ENCODE data around the gene ZNF148.

Gene ZNF148

GRCh38 chr3:125381314-125381713 lies 6.2 kb upstream of the ZNF148 start:
- Histone ChIP-seq H3K27me3 (ENCODE audit: insufficient read depth, poor library complexity, severe bottlenecking) (no peaks in the 10 kb centered on the region), H3K27ac (replicated peaks) (no peak overlapping the region), H3K4me3 (replicated peaks; ENCODE audit: insufficient read depth, low read length) (no peak overlapping the region)
- TF ChIP-seq, protein P1, sequence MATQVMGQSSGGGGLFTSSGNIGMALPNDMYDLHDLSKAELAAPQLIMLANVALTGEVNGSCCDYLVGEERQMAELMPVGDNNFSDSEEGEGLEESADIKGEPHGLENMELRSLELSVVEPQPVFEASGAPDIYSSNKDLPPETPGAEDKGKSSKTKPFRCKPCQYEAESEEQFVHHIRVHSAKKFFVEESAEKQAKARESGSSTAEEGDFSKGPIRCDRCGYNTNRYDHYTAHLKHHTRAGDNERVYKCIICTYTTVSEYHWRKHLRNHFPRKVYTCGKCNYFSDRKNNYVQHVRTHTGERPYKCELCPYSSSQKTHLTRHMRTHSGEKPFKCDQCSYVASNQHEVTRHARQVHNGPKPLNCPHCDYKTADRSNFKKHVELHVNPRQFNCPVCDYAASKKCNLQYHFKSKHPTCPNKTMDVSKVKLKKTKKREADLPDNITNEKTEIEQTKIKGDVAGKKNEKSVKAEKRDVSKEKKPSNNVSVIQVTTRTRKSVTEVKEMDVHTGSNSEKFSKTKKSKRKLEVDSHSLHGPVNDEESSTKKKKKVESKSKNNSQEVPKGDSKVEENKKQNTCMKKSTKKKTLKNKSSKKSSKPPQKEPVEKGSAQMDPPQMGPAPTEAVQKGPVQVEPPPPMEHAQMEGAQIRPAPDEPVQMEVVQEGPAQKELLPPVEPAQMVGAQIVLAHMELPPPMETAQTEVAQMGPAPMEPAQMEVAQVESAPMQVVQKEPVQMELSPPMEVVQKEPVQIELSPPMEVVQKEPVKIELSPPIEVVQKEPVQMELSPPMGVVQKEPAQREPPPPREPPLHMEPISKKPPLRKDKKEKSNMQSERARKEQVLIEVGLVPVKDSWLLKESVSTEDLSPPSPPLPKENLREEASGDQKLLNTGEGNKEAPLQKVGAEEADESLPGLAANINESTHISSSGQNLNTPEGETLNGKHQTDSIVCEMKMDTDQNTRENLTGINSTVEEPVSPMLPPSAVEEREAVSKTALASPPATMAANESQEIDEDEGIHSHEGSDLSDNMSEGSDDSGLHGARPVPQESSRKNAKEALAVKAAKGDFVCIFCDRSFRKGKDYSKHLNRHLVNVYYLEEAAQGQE (IDR thresholded peaks at IDR 0.05; ENCODE audit: insufficient replicate concordance, low read depth): no peak
- TF ChIP-seq POLR2AphosphoS5 (IDR thresholded peaks at IDR 0.05; ENCODE audit: low read depth) (no peak), SPI1 (IDR thresholded peaks at IDR 0.05; ENCODE audit: borderline replicate concordance, low read depth) (no peak), GABPA (IDR thresholded peaks at IDR 0.05; ENCODE audit: low read depth) (no peak)
- TF ChIP-seq, protein P2, sequence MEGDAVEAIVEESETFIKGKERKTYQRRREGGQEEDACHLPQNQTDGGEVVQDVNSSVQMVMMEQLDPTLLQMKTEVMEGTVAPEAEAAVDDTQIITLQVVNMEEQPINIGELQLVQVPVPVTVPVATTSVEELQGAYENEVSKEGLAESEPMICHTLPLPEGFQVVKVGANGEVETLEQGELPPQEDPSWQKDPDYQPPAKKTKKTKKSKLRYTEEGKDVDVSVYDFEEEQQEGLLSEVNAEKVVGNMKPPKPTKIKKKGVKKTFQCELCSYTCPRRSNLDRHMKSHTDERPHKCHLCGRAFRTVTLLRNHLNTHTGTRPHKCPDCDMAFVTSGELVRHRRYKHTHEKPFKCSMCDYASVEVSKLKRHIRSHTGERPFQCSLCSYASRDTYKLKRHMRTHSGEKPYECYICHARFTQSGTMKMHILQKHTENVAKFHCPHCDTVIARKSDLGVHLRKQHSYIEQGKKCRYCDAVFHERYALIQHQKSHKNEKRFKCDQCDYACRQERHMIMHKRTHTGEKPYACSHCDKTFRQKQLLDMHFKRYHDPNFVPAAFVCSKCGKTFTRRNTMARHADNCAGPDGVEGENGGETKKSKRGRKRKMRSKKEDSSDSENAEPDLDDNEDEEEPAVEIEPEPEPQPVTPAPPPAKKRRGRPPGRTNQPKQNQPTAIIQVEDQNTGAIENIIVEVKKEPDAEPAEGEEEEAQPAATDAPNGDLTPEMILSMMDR (IDR thresholded peaks at IDR 0.05; ENCODE audit: insufficient read depth, low read length): no peak
- no peak for DNase-seq (ENCODE audit: low read depth in 1 of 2, low spot score in 1 of 2)

DNA sequence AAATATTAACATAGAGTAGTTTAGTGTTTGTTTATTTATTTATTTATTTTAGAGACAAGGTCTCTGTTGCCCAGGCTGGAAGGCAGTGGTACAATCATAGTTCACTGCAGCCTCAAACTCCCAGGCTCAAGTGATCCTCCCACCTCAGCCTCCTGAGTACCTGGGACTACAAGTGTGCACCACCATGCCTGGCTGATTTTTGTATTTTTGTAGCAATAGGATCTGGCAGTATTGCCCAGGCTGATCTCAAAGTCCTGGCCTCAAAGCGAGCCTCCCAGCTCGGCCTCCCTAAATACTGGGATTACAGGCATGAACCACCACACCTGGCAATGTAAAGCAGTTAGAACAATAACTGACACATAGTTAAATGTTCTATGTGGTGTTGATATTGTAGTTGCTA lies 4.4 kb upstream of the ZNF148 start:
- Histone ChIP-seq H3K27me3 (ENCODE audit: insufficient read depth, poor library complexity, severe bottlenecking) (no peaks in the 10 kb centered on the region), H3K27ac (replicated peaks) (no peak overlapping the region), H3K4me3 (replicated peaks; ENCODE audit: insufficient read depth, low read length) (no peak overlapping the region)
- TF ChIP-seq, protein P1 (IDR thresholded peaks at IDR 0.05; ENCODE audit: insufficient replicate concordance, low read depth): no peak
- TF ChIP-seq SPI1 (IDR thresholded peaks at IDR 0.05; ENCODE audit: borderline replicate concordance, low read depth): no peak
- TF ChIP-seq GABPA (IDR thresholded peaks at IDR 0.05; ENCODE audit: low read depth): no peak
- TF ChIP-seq, protein P2 (IDR thresholded peaks at IDR 0.05; ENCODE audit: insufficient read depth, low read length): no peak
- no peak for TF ChIP-seq POLR2AphosphoS5 (IDR thresholded peaks at IDR 0.05; ENCODE audit: low read depth)
- DNase-seq (ENCODE audit: low read depth in 1 of 2, low spot score in 1 of 2): no peak

- Histone ChIP-seq H3K4me3 (replicated peaks; ENCODE audit: insufficient read depth, low read length) (no peak overlapping the region), H3K27ac (replicated peaks) (no peak overlapping the region), H3K27me3 (ENCODE audit: insufficient read depth, poor library complexity, severe bottlenecking) (no peaks in the 10 kb centered on the region)
- no peak for DNase-seq (ENCODE audit: low read depth in 1 of 2, low spot score in 1 of 2)
- TF ChIP-seq SPI1 (IDR thresholded peaks at IDR 0.05; ENCODE audit: borderline replicate concordance, low read depth) (no peak), GABPA (IDR thresholded peaks at IDR 0.05; ENCODE audit: low read depth) (no peak), POLR2AphosphoS5 (IDR thresholded peaks at IDR 0.05; ENCODE audit: low read depth) (no peak)
- TF ChIP-seq, protein P1 (IDR thresholded peaks at IDR 0.05; ENCODE audit: insufficient replicate concordance, low read depth): no peak
- TF ChIP-seq, protein P2 (IDR thresholded peaks at IDR 0.05; ENCODE audit: insufficient read depth, low read length): no peak
Measured at GRCh38 chr3:125378762-125379161, 3.6 kb upstream of the ZNF148 start.
